HL-60 (cell line): ENCODE data around the gene IQGAP3.

Experiments
- DNase-seq, 2 experiments: peaks; one replicate each; pipeline ENCODE4 v3.0.0-alpha.2; 2010 to 2020; ENCODE audit warnings: low read depth in 1 of 2, low spot score in 1 of 2
- H3K27ac ChIP-seq: fragments of 250-450 bp; sonication (Bioruptor Pico); replicated peaks from 2 replicates; pipeline ENCODE4 v1.5.1; 2020; ENCODE audit warnings: mild to moderate bottlenecking, moderate library complexity
- H3K27me3 ChIP-seq: fragments of 250-450 bp; sonication (Bioruptor Pico); 2 replicates; pipeline ENCODE4 v1.5.1; 2021; ENCODE audit warnings: mild to moderate bottlenecking, moderate library complexity; ENCODE audit not compliant: insufficient read depth, poor library complexity, severe bottlenecking
- H3K4me3 ChIP-seq: replicated peaks from 2 replicates; pipeline ENCODE4 v1.5.1; 2011; ENCODE audit warnings: mild to moderate bottlenecking, control low read depth, low read length; ENCODE audit not compliant: insufficient read depth
- GABPA ChIP-seq: IDR thresholded peaks from 2 replicates; pipeline ENCODE4 v1.6.1; 2012; ENCODE audit warnings: low read depth
- POLR2AphosphoS5 ChIP-seq: IDR thresholded peaks from 2 replicates; pipeline ENCODE4 v1.6.1; 2012; ENCODE audit warnings: low read depth
- SPI1 ChIP-seq: IDR thresholded peaks from 2 replicates; pipeline ENCODE4 v1.6.1; 2012; ENCODE audit warnings: low read depth, mild to moderate bottlenecking, borderline replicate concordance
- TF ChIP-seq, protein P1 (sequence below): IDR thresholded peaks from 2 replicates; pipeline ENCODE4 v1.6.1; 2012; ENCODE audit warnings: low read depth; ENCODE audit not compliant: insufficient replicate concordance
- TF ChIP-seq, protein P2 (sequence below): IDR thresholded peaks from one replicate; pipeline ENCODE4 v1.5.1; 2011; ENCODE audit warnings: low read length, control low read depth, inconsistent platforms; ENCODE audit not compliant: insufficient read depth

Gene IQGAP3

DNA sequence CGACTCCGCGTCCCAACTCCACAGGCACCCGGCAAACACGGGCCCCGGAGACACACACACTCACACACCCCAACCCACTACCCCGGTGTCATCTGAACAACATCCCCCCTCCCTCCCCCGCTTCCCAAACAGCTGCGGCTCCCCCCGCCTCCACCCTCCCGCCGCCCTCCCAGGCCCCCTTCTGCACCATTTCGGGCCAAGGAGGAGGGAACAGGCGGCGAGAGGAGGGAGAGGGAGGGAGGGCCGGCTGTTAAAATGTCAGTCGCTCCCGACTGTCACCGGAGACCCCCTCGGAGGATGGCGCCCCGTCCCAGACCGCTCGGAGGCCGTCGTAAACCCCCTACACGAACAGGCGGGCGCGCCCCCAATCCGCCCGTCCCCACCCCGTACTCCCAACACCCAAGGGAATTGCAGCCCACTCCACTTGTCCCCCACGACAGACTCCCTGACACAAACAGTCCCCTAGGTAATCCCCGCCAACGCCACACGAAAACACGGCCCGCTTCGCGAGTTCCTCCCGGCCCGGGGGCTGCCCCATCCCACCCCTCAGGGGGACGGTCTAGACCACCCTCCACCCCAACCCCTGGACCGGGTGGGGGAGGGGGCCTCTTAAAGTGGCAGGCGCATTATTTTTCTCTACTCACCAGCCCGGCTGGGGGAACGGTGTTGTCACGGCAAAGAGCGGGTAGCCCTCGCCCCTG is 72.4 kb downstream of the IQGAP3 start:
- Histone ChIP-seq H3K4me3 (peak overlapping the region; percentile 81), H3K27me3 (no peaks in the 10 kb centered on the region), H3K27ac (peak overlapping the region; percentile 100)
- DNase-seq = peak in 1 of 2 experiments; percentile 73
- TF ChIP-seq, protein P1, sequence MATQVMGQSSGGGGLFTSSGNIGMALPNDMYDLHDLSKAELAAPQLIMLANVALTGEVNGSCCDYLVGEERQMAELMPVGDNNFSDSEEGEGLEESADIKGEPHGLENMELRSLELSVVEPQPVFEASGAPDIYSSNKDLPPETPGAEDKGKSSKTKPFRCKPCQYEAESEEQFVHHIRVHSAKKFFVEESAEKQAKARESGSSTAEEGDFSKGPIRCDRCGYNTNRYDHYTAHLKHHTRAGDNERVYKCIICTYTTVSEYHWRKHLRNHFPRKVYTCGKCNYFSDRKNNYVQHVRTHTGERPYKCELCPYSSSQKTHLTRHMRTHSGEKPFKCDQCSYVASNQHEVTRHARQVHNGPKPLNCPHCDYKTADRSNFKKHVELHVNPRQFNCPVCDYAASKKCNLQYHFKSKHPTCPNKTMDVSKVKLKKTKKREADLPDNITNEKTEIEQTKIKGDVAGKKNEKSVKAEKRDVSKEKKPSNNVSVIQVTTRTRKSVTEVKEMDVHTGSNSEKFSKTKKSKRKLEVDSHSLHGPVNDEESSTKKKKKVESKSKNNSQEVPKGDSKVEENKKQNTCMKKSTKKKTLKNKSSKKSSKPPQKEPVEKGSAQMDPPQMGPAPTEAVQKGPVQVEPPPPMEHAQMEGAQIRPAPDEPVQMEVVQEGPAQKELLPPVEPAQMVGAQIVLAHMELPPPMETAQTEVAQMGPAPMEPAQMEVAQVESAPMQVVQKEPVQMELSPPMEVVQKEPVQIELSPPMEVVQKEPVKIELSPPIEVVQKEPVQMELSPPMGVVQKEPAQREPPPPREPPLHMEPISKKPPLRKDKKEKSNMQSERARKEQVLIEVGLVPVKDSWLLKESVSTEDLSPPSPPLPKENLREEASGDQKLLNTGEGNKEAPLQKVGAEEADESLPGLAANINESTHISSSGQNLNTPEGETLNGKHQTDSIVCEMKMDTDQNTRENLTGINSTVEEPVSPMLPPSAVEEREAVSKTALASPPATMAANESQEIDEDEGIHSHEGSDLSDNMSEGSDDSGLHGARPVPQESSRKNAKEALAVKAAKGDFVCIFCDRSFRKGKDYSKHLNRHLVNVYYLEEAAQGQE = no peak
- no peak; the same call in 1 of the 2 replicates for TF ChIP-seq POLR2AphosphoS5
- TF ChIP-seq, protein P2, sequence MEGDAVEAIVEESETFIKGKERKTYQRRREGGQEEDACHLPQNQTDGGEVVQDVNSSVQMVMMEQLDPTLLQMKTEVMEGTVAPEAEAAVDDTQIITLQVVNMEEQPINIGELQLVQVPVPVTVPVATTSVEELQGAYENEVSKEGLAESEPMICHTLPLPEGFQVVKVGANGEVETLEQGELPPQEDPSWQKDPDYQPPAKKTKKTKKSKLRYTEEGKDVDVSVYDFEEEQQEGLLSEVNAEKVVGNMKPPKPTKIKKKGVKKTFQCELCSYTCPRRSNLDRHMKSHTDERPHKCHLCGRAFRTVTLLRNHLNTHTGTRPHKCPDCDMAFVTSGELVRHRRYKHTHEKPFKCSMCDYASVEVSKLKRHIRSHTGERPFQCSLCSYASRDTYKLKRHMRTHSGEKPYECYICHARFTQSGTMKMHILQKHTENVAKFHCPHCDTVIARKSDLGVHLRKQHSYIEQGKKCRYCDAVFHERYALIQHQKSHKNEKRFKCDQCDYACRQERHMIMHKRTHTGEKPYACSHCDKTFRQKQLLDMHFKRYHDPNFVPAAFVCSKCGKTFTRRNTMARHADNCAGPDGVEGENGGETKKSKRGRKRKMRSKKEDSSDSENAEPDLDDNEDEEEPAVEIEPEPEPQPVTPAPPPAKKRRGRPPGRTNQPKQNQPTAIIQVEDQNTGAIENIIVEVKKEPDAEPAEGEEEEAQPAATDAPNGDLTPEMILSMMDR = no peak
- TF ChIP-seq SPI1 = no peak
- no peak for TF ChIP-seq GABPA

DNA sequence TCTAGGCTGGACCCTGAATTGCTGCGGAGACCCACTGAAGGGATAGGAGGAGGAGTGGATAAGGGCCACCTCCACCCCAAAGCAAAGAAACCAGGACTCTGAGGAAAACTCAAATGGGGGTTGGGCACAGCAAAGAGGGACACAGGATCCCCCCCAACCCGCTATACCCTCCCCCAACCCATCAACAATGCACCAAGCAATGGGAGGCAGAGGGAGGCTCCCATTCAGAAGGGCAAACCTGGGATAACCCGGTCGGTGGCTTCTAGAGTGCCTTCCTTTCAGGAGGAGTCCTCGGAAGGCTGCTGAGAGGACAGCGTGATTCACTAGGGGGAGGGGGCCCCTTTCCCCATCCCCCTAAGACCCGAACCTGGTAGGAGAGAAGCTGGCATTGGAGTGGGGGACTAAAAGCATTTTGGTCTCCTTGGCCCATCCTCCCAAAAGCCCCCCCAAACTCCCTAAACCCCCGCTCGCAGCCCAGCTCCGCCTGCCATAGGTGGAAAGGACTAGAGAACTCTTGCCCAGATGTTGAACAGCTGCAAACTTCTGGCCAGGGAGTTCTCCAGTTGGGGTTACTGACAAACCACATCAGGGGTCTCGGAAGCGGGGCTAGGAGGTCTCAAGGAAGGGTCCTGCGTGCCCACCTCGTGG is 73.0 kb downstream of the IQGAP3 start:
- TF ChIP-seq SPI1 (no peak), GABPA (no peak), POLR2AphosphoS5 (no peak)
- TF ChIP-seq, protein P1 = no peak
- TF ChIP-seq, protein P2 = no peak
- H3K4me3 ChIP-seq = peak overlapping the region; percentile 81
- no peaks in the 10 kb centered on the region for H3K27me3 ChIP-seq
- peak overlapping the region; percentile 49 for H3K27ac ChIP-seq
- peak in 1 of 2 experiments; percentile 67 for DNase-seq

DNA sequence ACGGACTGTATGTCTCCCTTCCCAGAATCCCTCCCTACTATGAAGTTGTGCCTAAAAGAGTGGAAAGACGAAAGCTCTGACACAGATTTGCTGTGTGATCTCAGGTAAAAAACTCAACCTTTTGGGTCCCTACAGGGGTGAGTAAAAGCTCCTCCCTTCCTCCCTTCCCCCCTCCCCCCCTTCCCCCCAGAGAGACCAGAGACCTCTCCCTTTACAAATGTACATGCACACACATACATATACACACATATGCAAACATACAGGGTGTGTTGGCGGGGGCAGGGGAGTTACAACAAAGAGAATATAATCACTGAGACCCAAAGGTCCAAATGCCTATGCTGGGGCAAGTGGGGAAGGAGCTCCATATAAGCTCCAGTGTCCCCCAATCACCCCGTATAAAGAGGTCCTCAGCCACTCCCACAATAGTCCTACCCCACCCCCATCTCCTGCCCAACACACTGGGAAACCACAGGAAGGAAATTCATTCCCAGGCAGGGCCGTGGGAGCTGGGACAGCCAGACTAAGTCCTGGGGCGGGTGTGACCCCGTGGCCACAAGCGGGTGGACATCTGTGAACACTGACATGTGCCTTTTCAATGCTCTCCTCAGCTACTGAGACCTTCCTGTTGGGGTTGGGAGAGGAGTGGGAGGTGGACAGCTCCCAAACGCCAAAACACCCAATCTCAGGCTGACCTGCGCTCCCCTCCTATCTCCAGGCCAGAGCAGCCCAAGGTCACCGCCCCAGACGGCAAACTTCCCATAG is 73.8 kb downstream of the IQGAP3 start:
- peak in 1 of 2 experiments; percentile 69 for DNase-seq
- Histone ChIP-seq H3K27ac (peak overlapping the region; percentile 49), H3K27me3 (no peaks in the 10 kb centered on the region), H3K4me3 (peak overlapping the region; percentile 81)
- TF ChIP-seq, protein P1 = peak; percentile 76
- TF ChIP-seq, protein P2 = no peak
- TF ChIP-seq POLR2AphosphoS5 (no peak; the same call in 1 of the 2 replicates), GABPA (no peak), SPI1 (no peak)
